DOHH2 (cell line): ENCODE data around the gene EFNA3.

Experiments used
- H3F3A ChIP-seq: fragments of 200-600 bp; sonication (generic), shearing (Covaris generic); 2 replicates; pipeline ENCODE4 v1.6.0; 2016; ENCODE audit warnings: antibody characterized with exemption, mild to moderate bottlenecking; ENCODE audit not compliant: control insufficient read depth, insufficient read depth
- H3K27ac ChIP-seq: fragments of 200-600 bp; sonication (generic); 2 replicates; pipeline ENCODE4 v1.5.1; 2014; ENCODE audit warnings: low read depth, mild to moderate bottlenecking, low read length, moderate library complexity
- H3K27me3 ChIP-seq: fragments of 200-600 bp; sonication (generic); 2 replicates; pipeline ENCODE4 v1.6.1; 2014; ENCODE audit warnings: mild to moderate bottlenecking, low read length, mixed read lengths; ENCODE audit not compliant: control insufficient read depth
- H3K36me3 ChIP-seq: fragments of 200-600 bp; sonication (generic); 2 replicates; pipeline ENCODE4 v1.6.1; 2014; ENCODE audit warnings: mild to moderate bottlenecking, low read length, moderate library complexity, mixed read lengths; ENCODE audit not compliant: control insufficient read depth
- H3K4me1 ChIP-seq: fragments of 200-600 bp; sonication (generic); 2 replicates; pipeline ENCODE4 v1.6.1; 2014; ENCODE audit warnings: mild to moderate bottlenecking, low read length, mixed read lengths; ENCODE audit not compliant: control insufficient read depth
- H3K4me2 ChIP-seq: fragments of 200-600 bp; sonication (generic); 2 replicates; pipeline ENCODE4 v1.6.0; 2014; ENCODE audit warnings: mild to moderate bottlenecking, low read length, moderate library complexity
- H3K4me3 ChIP-seq: fragments of 200-600 bp; sonication (generic); 2 replicates; pipeline ENCODE4 v1.5.1; 2014; ENCODE audit warnings: mild to moderate bottlenecking, low read length, mixed read lengths
- H3K79me2 ChIP-seq: fragments of 200-600 bp; sonication (generic); 2 replicates; pipeline ENCODE4 v1.6.1; 2014; ENCODE audit warnings: mild to moderate bottlenecking, low read length, mixed read lengths; ENCODE audit not compliant: control insufficient read depth
- H3K9me2 ChIP-seq: fragments of 200-600 bp; sonication (generic); replicated peaks from 2 replicates; pipeline ENCODE4 v1.6.1; 2014; ENCODE audit warnings: mild to moderate bottlenecking, low read length, mixed read lengths; ENCODE audit not compliant: control insufficient read depth
- H3K9me3 ChIP-seq: fragments of 200-600 bp; sonication (generic); 2 replicates; pipeline ENCODE4 v1.6.1; 2014; ENCODE audit warnings: antibody characterized with exemption, low read length, mixed read lengths; ENCODE audit not compliant: control insufficient read depth, insufficient read depth
- H4K20me1 ChIP-seq: fragments of 200-600 bp; sonication (generic); 2 replicates; pipeline ENCODE4 v1.6.0; 2014; ENCODE audit warnings: low read depth, mild to moderate bottlenecking, antibody characterized with exemption, low read length, moderate library complexity; ENCODE audit not compliant: control insufficient read depth, insufficient read depth
- CTCF ChIP-seq: fragments of 200-600 bp; sonication (generic); IDR thresholded peaks from one replicate; pipeline ENCODE4 v1.5.1; 2014; ENCODE audit warnings: antibody characterized with exemption, mild to moderate bottlenecking, low read depth, low read length; ENCODE audit not compliant: poor library complexity, severe bottlenecking
- EZH2phosphoT487 ChIP-seq: fragments of 200-600 bp; sonication (generic); IDR thresholded peaks from 2 replicates; pipeline ENCODE4 v1.6.1; 2017; ENCODE audit warnings: borderline replicate concordance, mild to moderate bottlenecking, antibody characterized with exemption, low read length, moderate library complexity, mixed read lengths

EFNA3 gene

GRCh38 chr1:155075535-155075934 is 3.1 kb upstream of the EFNA3 start:
- peaks cover 87% of the 10 kb centered on the region for H3K4me1 ChIP-seq
- H3K4me2 ChIP-seq: no peak overlapping the region
- H3K9me3 ChIP-seq: no peaks in the 10 kb centered on the region
- H3K27ac ChIP-seq: no peak overlapping the region
- no peaks in the 10 kb centered on the region for H3K9me2 ChIP-seq
- TF ChIP-seq EZH2phosphoT487 (no peak), CTCF (no peak)
- H4K20me1 ChIP-seq: no peaks in the 10 kb centered on the region
- peaks cover 18% of the 10 kb centered on the region for H3F3A ChIP-seq
- peaks cover under 1% of the 10 kb centered on the region; the same call in 1 of the 2 replicates for H3K36me3 ChIP-seq
- no peak overlapping the region for H3K4me3 ChIP-seq
- H3K27me3 ChIP-seq: peaks cover 24% of the 10 kb centered on the region
- H3K79me2 ChIP-seq: no peaks in the 10 kb centered on the region

GRCh38 chr1:155076371-155076770 is 2.3 kb upstream of the EFNA3 start:
- Histone ChIP-seq H3K27ac (no peak overlapping the region), H3K27me3 (peaks cover 32% of the 10 kb centered on the region), H3K9me2 (no peaks in the 10 kb centered on the region), H3K4me2 (no peak overlapping the region), H3K79me2 (no peaks in the 10 kb centered on the region), H3F3A (peaks cover 19% of the 10 kb centered on the region), H3K36me3 (no peaks in the 10 kb centered on the region), H3K9me3 (no peaks in the 10 kb centered on the region), H3K4me3 (no peak overlapping the region), H3K4me1 (peaks cover 87% of the 10 kb centered on the region), H4K20me1 (no peaks in the 10 kb centered on the region)
- TF ChIP-seq CTCF: no peak
- TF ChIP-seq EZH2phosphoT487: no peak

GRCh38 chr1:155077346-155077745 is 1.3 kb upstream of the EFNA3 start:
- Histone ChIP-seq H3K27ac (no peak overlapping the region), H3K27me3 (peaks cover 42% of the 10 kb centered on the region), H3K4me1 (peaks cover 87% of the 10 kb centered on the region), H3K4me3 (no peak overlapping the region), H3F3A (peaks cover 15% of the 10 kb centered on the region; the same call in 1 of the 2 replicates), H4K20me1 (no peaks in the 10 kb centered on the region), H3K36me3 (no peaks in the 10 kb centered on the region), H3K9me3 (no peaks in the 10 kb centered on the region), H3K4me2 (no peak overlapping the region), H3K9me2 (no peaks in the 10 kb centered on the region), H3K79me2 (no peaks in the 10 kb centered on the region)
- no peak for TF ChIP-seq CTCF
- TF ChIP-seq EZH2phosphoT487: no peak
